ENCODE measurements around the gene WNT1. TPM values are rescaled to one million over a fixed set of nuclear protein-coding genes. Genes with fewer than 3 reads are reported as not detected.
A peak's percentile ranks its signal among the peaks of the same experiment; 100 is the strongest.

Gene WNT1
- total and polyA plus RNA-seq, 10 of the 15 experiments (the other 5 are each of a cell fraction or from before 2014, with no cell fraction given) = not detected

- TF ChIP-seq HSF1 (IDR thresholded peaks at IDR 0.05; ENCODE audit: low read depth, low read length) = no peak
- peak; percentile 41 for TF ChIP-seq ZNF207 (IDR thresholded peaks at IDR 0.05; ENCODE audit: borderline replicate concordance)
- TF ChIP-seq SMAD1 (IDR thresholded peaks at IDR 0.05; ENCODE audit: low read depth, partially characterized antibody) = peak; percentile 49
- TF ChIP-seq RELA (IDR thresholded peaks at IDR 0.05; ENCODE audit: borderline replicate concordance, partially characterized antibody) = no peak
- peak; percentile 97 for TF ChIP-seq POLR2AphosphoS5 (IDR thresholded peaks at IDR 0.05; ENCODE audit: low read length)
- peak; percentile 61; the same call in 1 of the 2 replicates for TF ChIP-seq SREBF2 (IDR thresholded peaks at IDR 0.05; ENCODE audit: low read length)
- TF ChIP-seq KLF5 (IDR thresholded peaks at IDR 0.05; ENCODE audit: partially characterized antibody) = no peak
- no peak for TF ChIP-seq PRDM15 (CRISPR knock-in tag; IDR thresholded peaks at IDR 0.05)
- peak; percentile 77 for TF ChIP-seq RUNX3 (IDR thresholded peaks at IDR 0.05; ENCODE audit: low read length)
- no peak for TF ChIP-seq SUPT20H (IDR thresholded peaks at IDR 0.05; ENCODE audit: borderline replicate concordance, control insufficient read depth, low read depth, low read length)
- TF ChIP-seq SMAD5 (IDR thresholded peaks at IDR 0.05; ENCODE audit: low read depth) = peak; percentile 84; the same call in 1 of the 2 replicates
- no peak for TF ChIP-seq ZNF24 (IDR thresholded peaks at IDR 0.05)
- no peak for TF ChIP-seq FOS (IDR thresholded peaks at IDR 0.05; ENCODE audit: borderline replicate concordance, extremely low read depth, insufficient read length)
- no peak for TF ChIP-seq MTA3 (IDR thresholded peaks at IDR 0.05; ENCODE audit: borderline replicate concordance, low read length)
- TF ChIP-seq NR2C2 (IDR thresholded peaks at IDR 0.05; ENCODE audit: borderline replicate concordance, control insufficient read depth, insufficient read length, low read depth) = no peak
- peak; percentile 54; the same call in 1 of the 2 replicates for TF ChIP-seq NR2F1 (conservative IDR thresholded peaks at IDR 0.05)
- no peak for TF ChIP-seq E4F1 (IDR thresholded peaks at IDR 0.05; ENCODE audit: borderline replicate concordance, partially characterized antibody)
These were observed 40.4 kb downstream of the WNT1 start, which contains the start of gene PRKAG1 (continued) for GRCh38 chr12:49018261-49019119.

All from GM12878 (cell line).